Heart left ventricle (tissue), 13 donors: Measurements from ENCODE around the gene GPX5.
"Not testable (repeated sequence)": the region's sequence is repeated elsewhere in the genome, so short reads cannot be mapped to it uniquely, and the experiment has no call there.

Experiments used
- POLR2A ChIP-seq, 2 donors: fragments of 450-650 bp; IDR thresholded peaks; one replicate each; pipeline ENCODE4 v1.6.1; 2017; ENCODE audit warnings: antibody characterized with exemption in 2 of 2, mild to moderate bottlenecking in 2 of 2, moderate library complexity in 2 of 2
- TF ChIP-seq, protein P1 (sequence below), 12 donors: fragments of 200-600 bp; sonication (generic) in 4 of 12; IDR thresholded peaks; one replicate each; pipeline versions ENCODE4 v1.5.0 to v1.8.0; 2018 to 2022; ENCODE audit warnings: antibody characterized with exemption in 12 of 12, mild to moderate bottlenecking in 5 of 12
- donor health status: ischemic (EF 13 %, LVEDD 7.1; RV severe dilation, severe dysfunction).
- donor health status: DM: no; HTN: yes; CAD: no.
- donor health status: DM: no; HTN: no; CAD: no.
- donor health status: ischemic (EF 25% LVEDD 6.9; RV normal size, moderate dysfunction).
- donor health status: ischemic (EF 25% LVEDD 5.7; RV mildly dilated, moderate dysfunction).
- donor health status: ischemic (EF 35%, LVEDD 5.7; RV mildly dilated, moderate dysfunction).
- donor health status: nonischemic (EF 11% LVEDD 7.7; RV severe dilation, severe dysfunction).
- donor health status: DM: yes; HTN: yes; CAD: no.
- donor health status: PGD.
- donor health status: ischemic (EF 29% LVEDD 5.4; RV normal size, mild dysfunction).
- donor health status: nonischemic (EF 23%, LVEDD 6.1; RV moderate dilation, normal function).

- TF ChIP-seq, protein P1, sequence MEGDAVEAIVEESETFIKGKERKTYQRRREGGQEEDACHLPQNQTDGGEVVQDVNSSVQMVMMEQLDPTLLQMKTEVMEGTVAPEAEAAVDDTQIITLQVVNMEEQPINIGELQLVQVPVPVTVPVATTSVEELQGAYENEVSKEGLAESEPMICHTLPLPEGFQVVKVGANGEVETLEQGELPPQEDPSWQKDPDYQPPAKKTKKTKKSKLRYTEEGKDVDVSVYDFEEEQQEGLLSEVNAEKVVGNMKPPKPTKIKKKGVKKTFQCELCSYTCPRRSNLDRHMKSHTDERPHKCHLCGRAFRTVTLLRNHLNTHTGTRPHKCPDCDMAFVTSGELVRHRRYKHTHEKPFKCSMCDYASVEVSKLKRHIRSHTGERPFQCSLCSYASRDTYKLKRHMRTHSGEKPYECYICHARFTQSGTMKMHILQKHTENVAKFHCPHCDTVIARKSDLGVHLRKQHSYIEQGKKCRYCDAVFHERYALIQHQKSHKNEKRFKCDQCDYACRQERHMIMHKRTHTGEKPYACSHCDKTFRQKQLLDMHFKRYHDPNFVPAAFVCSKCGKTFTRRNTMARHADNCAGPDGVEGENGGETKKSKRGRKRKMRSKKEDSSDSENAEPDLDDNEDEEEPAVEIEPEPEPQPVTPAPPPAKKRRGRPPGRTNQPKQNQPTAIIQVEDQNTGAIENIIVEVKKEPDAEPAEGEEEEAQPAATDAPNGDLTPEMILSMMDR (IDR thresholded peaks at IDR 0.05): not testable (repeated sequence)
- TF ChIP-seq POLR2A (IDR thresholded peaks at IDR 0.05): not testable (repeated sequence)
Measured at GRCh38 chr6:28502136-28502535, 23.5 kb upstream of the GPX5 start.
